GM18951 (cell line): ENCODE results near the gene VPS9D1.
"Not testable (repeated sequence)": the region's sequence is repeated elsewhere in the genome, so short reads cannot be mapped to it uniquely, and the experiment has no call there.

ENCODE experiments used
- POLR2A ChIP-seq: IDR thresholded peaks from 4 replicates; pipeline ENCODE4 v1.6.1; 2011; ENCODE audit warnings: mild to moderate bottlenecking; ENCODE audit not compliant: insufficient read length, insufficient read depth; ENCODE audit errors: extremely low read depth
- in situ Hi-C: fragments of 300-500 bp; cut with MboI; formaldehyde crosslinking; loops from one replicate; pipeline ENCODE4 v1.12.0; 2022; ENCODE audit warnings: low sequenced_read_pairs, mixed read lengths, inconsistent platforms; ENCODE audit not compliant: unreplicated experiment

VPS9D1 gene

GRCh38 chr16:89709716-89710432 is 10.8 kb downstream of the VPS9D1 start:
- in situ Hi-C loops = no loop called here
- TF ChIP-seq POLR2A = no peak

GRCh38 chr16:89709166-89709565 is 11.5 kb downstream of the VPS9D1 start:
- no peak for TF ChIP-seq POLR2A
- in situ Hi-C loops = no loop called here

GRCh38 chr16:89708481-89708931 is 12.2 kb downstream of the VPS9D1 start:
- in situ Hi-C loops = no loop called here
- no peak for TF ChIP-seq POLR2A

GRCh38 chr16:89707695-89708094 is 13.0 kb downstream of the VPS9D1 start:
- no peak for TF ChIP-seq POLR2A
- in situ Hi-C loops = no loop called here

GRCh38 chr16:89706518-89707260 is 14.0 kb downstream of the VPS9D1 start:
- no peak for TF ChIP-seq POLR2A
- in situ Hi-C loops = no loop called here

GRCh38 chr16:89705006-89705405 is 15.7 kb downstream of the VPS9D1 start:
- in situ Hi-C loops = no loop called here
- TF ChIP-seq POLR2A = no peak

- TF ChIP-seq POLR2A = no peak
- in situ Hi-C loops = no loop called here
Measured at GRCh38 chr16:89704281-89704680, 16.4 kb downstream of the VPS9D1 start.

GRCh38 chr16:89701425-89702406 is 19.0 kb downstream of the VPS9D1 start, which contains the start of gene SPATA2L:
TSS of gene SPATA2L (minus strand) at chr16:89701705. CDS start at chr16:89701232, 473 bp downstream.
- peak; percentile 69 for TF ChIP-seq POLR2A
- in situ Hi-C loops = no loop called here

- TF ChIP-seq POLR2A = no peak
- in situ Hi-C loops = no loop called here
Measured at GRCh38 chr16:89700649-89701424, 19.9 kb downstream of the VPS9D1 start.

- in situ Hi-C loops = no loop called here
- peak; percentile 29 for TF ChIP-seq POLR2A
Measured at GRCh38 chr16:89700100-89700648, 20.5 kb downstream of the VPS9D1 start.

- in situ Hi-C loops = not testable (repeated sequence)
Measured at GRCh38 chr16:89699629-89700099, 21.0 kb downstream of the VPS9D1 start.

GRCh38 chr16:89698717-89699116 is 22.0 kb downstream of the VPS9D1 start:
- in situ Hi-C loops = not testable (repeated sequence)
